GM23248 (cell line): ENCODE results near the gene NKX2-3. TPM values are rescaled to one million over a fixed set of nuclear protein-coding genes. Genes with fewer than 3 reads are reported as not detected.

ENCODE experiments used
- DNase-seq: peaks from one replicate; pipeline ENCODE4 v3.0.0-alpha.2; 2015
- H2AFZ ChIP-seq: fragments of 200-600 bp; sonication (generic); 2 replicates; pipeline ENCODE4 v1.6.1; 2016; ENCODE audit warnings: antibody characterized with exemption
- H3F3A ChIP-seq: fragments of 200-600 bp; sonication (generic); 2 replicates; pipeline ENCODE4 v1.6.1; 2016; ENCODE audit warnings: mild to moderate bottlenecking, antibody characterized with exemption, mixed run types; ENCODE audit not compliant: insufficient read depth
- H3K27ac ChIP-seq: fragments of 200-600 bp; sonication (generic); 2 replicates; pipeline ENCODE4 v1.5.1; 2016; ENCODE audit warnings: mild to moderate bottlenecking
- H3K27me3 ChIP-seq: fragments of 200-600 bp; sonication (generic); replicated peaks from 2 replicates; pipeline ENCODE4 v1.6.1; 2016; ENCODE audit warnings: mild to moderate bottlenecking; ENCODE audit not compliant: insufficient read depth
- H3K36me3 ChIP-seq: fragments of 200-600 bp; sonication (generic); 2 replicates; pipeline ENCODE4 v1.6.1; 2016; ENCODE audit warnings: low read depth, mild to moderate bottlenecking
- H3K4me1 ChIP-seq: fragments of 200-600 bp; sonication (generic); 2 replicates; pipeline ENCODE4 v1.6.1; 2016; ENCODE audit warnings: mild to moderate bottlenecking; ENCODE audit not compliant: insufficient read depth
- H3K4me2 ChIP-seq: fragments of 200-600 bp; sonication (generic); one replicate; pipeline ENCODE4 v1.6.1; 2016; ENCODE audit warnings: mild to moderate bottlenecking; ENCODE audit not compliant: unreplicated experiment
- H3K4me3 ChIP-seq: fragments of 200-600 bp; sonication (generic); 2 replicates; pipeline ENCODE4 v1.5.1; 2016; ENCODE audit warnings: mild to moderate bottlenecking
- H3K79me2 ChIP-seq: fragments of 200-600 bp; sonication (generic); 2 replicates; pipeline ENCODE4 v1.6.1; 2016; ENCODE audit warnings: mild to moderate bottlenecking; ENCODE audit not compliant: insufficient read depth
- H3K9ac ChIP-seq: fragments of 200-600 bp; sonication (generic); 2 replicates; pipeline ENCODE4 v1.6.1; 2016; ENCODE audit warnings: mild to moderate bottlenecking
- H3K9me2 ChIP-seq: fragments of 200-600 bp; sonication (generic); 2 replicates; pipeline ENCODE4 v1.6.1; 2016; ENCODE audit warnings: mixed run types, mild to moderate bottlenecking, moderate library complexity; ENCODE audit not compliant: insufficient read depth
- H3K9me3 ChIP-seq: fragments of 200-600 bp; sonication (generic); one replicate; pipeline ENCODE4 v1.6.1; 2017; ENCODE audit warnings: low read depth
- H4K20me1 ChIP-seq: fragments of 200-600 bp; sonication (generic); 2 replicates; pipeline ENCODE4 v1.6.0; 2016; ENCODE audit not compliant: insufficient read depth
- EZH2 ChIP-seq: fragments of 200-600 bp; sonication (generic); IDR thresholded peaks from 2 replicates; pipeline ENCODE4 v1.6.1; 2018; ENCODE audit warnings: antibody characterized with exemption, mild to moderate bottlenecking; ENCODE audit not compliant: insufficient read depth, poor library complexity, severe bottlenecking
- EZH2phosphoT487 ChIP-seq: fragments of 200-600 bp; sonication (generic); IDR thresholded peaks from 2 replicates; pipeline ENCODE4 v1.6.1; 2018; ENCODE audit warnings: antibody characterized with exemption, moderate library complexity, mild to moderate bottlenecking, low read depth; ENCODE audit not compliant: insufficient read depth
- WGBS, 2 experiments: methylation state at CpG; one replicate each; pipeline ENCODE4 v1.1.6; 2015 to 2017; ENCODE audit warnings: low lambda C conversion rate in 2 of 2, low coverage in 1 of 2; ENCODE audit errors: missing lambda C conversion rate in 2 of 2; 5-methylcytosine and 5-hydroxymethylcytosine counted together
- in situ Hi-C: fragments of 300-500 bp; cut with MboI; formaldehyde crosslinking; loops from 2 replicates; pipeline ENCODE4 v1.15.0; 2020
- polyA plus RNA-seq: library from polyadenylated mRNA; unstranded; fragments of >200 nt; fragmentation: Nextera tagmentation; extraction: Ambion mirVana; gene quantifications from 2 replicates; pipeline ENCODE4 v1.2.1, GENCODE V29; 2016
- total RNA-seq: library from RNA; depleted of rRNA; stranded (reverse); fragments of >200 nt; shearing (Covaris generic); gene quantifications from 2 replicates; pipeline ENCODE4 v1.2.3, GENCODE V29; 2014; rRNA removed

The NKX2-3 gene
- total RNA-seq, result not detected in 2 replicates
- polyA plus RNA-seq, result not detected in 2 replicates

DNA sequence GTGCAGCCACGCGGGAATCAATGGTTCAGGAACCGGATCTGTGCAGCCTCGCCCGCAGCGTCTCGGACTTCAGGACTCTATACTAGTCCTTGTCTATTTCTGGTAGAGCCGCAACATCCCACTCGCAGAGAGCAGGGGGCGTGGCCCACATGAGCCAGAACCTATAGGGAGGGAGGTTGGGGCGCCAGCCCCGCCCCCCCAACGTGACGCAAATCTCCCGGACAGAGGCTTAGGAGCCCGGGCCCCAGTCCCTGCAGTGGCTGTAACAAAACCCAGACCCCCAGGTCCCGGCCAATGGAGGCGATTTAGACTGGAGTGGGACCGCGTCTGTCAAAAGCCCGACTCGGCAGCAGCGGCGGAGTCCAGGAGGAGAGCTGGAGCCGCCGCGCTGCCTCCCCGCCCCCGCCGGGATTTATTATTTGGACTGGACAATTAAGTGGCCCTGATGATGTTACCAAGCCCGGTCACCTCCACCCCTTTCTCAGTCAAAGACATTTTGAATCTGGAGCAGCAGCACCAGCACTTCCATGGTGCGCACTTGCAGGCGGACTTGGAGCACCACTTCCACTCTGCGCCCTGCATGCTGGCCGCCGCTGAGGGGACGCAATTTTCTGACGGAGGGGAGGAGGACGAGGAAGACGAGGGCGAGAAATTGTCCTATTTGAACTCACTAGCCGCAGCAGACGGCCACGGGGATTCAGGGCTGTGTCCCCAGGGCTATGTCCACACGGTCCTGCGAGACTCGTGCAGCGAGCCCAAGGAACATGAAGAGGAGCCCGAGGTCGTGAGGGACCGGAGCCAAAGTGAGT lies at the start of gene NKX2-3:
Gene NKX2-3 (plus strand): TSS at position 256 of the 809 bp plus-strand sequence. CDS start 190 bp downstream, at position 446.
- H3K9me3 ChIP-seq, result no peaks in the 10 kb centered on the region
- WGBS, 2 experiments, result 6 to 8% methylated on average over 49 to 51 of the region's 51 CpGs
- no peak within 1 kb of the TSS for H3K27ac ChIP-seq
- 0 out of 2 replicates have a peak within 1 kb of the TSS, but pooled peaks have one; percentile 1 for H3K4me3 ChIP-seq
- H2AFZ ChIP-seq, result no peak within 1 kb of the TSS
- no peaks in the 10 kb centered on the region for H3K79me2 ChIP-seq
- H3K9ac ChIP-seq, result no peak within 1 kb of the TSS
- H3K9me2 ChIP-seq, result no peaks in the 10 kb centered on the region
- H3K4me1 ChIP-seq, result no peaks in the 10 kb centered on the region
- in situ Hi-C loops, result no loop called here
- peak; percentile 61 for DNase-seq
- H3K36me3 ChIP-seq, result no peaks in the 10 kb centered on the region
- peaks cover 95% of the 10 kb centered on the region for H3K27me3 ChIP-seq
- no peak for TF ChIP-seq EZH2
- peak; percentile 36; the same call in 1 of the 2 replicates for TF ChIP-seq EZH2phosphoT487
- H3F3A ChIP-seq, result no peaks in the 10 kb centered on the region
- H3K4me2 ChIP-seq, result peak within 1 kb of the TSS; percentile 1
- no peaks in the 10 kb centered on the region for H4K20me1 ChIP-seq

DNA sequence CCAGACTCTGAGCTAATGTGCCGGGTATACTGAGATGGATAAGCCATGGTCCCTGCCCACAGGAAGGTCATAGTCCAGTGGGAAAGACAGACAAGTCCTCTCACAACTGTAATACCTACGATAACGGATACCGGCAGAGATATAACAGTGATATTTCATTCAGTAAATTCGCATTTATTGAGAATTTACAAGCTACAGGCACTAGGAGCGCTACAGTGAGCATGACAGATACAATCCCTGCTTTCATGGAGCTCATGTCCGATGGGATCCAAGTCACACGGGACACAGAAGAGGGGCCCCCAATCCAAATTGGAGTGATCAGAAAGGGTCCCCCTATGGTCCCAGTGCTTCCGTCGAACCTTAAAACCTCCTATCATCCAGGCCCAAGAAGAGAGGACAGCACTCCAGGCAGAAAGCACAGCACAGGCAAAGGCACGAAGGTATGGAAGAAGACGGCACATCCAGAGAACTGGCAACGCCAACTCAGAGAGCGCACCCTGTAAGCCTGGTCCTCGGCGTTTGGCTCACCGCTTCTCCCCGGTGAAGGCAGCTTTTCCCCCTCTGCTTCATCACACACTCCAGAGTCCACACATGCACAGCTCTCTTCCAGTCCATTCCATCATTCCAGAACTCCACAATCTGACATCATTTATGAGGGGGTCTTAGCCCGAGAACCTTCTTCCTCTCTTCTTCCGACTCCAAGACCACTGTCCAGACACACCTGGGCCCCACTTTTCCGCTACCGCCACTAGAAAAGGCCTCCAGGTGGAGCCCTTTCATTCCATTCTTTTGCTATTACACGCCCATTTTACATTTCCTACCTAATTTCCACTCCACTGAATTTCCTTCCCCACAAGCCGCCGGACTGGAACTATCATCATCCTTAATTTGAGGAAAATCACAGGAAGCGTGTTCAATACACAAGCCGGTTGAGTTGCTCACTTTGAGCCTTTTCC lies 47.8 kb upstream of the NKX2-3 start:
- Histone ChIP-seq H3K36me3 (no peaks in the 10 kb centered on the region), H3F3A (no peaks in the 10 kb centered on the region), H2AFZ (no peak overlapping the region), H3K4me1 (no peaks in the 10 kb centered on the region), H3K9ac (no peak overlapping the region), H3K9me3 (no peaks in the 10 kb centered on the region), H3K79me2 (no peaks in the 10 kb centered on the region), H3K4me3 (no peak overlapping the region), H3K4me2 (no peak overlapping the region), H3K9me2 (no peaks in the 10 kb centered on the region), H3K27me3 (peaks cover 25% of the 10 kb centered on the region), H4K20me1 (no peaks in the 10 kb centered on the region), H3K27ac (no peak overlapping the region)
- WGBS, 2 experiments, result 64 to 66% methylated on average over 26 to 27 of the region's 27 CpGs
- no peak for DNase-seq
- TF ChIP-seq EZH2, result no peak
- no peak for TF ChIP-seq EZH2phosphoT487
- in situ Hi-C loops, result no loop called here

DNA sequence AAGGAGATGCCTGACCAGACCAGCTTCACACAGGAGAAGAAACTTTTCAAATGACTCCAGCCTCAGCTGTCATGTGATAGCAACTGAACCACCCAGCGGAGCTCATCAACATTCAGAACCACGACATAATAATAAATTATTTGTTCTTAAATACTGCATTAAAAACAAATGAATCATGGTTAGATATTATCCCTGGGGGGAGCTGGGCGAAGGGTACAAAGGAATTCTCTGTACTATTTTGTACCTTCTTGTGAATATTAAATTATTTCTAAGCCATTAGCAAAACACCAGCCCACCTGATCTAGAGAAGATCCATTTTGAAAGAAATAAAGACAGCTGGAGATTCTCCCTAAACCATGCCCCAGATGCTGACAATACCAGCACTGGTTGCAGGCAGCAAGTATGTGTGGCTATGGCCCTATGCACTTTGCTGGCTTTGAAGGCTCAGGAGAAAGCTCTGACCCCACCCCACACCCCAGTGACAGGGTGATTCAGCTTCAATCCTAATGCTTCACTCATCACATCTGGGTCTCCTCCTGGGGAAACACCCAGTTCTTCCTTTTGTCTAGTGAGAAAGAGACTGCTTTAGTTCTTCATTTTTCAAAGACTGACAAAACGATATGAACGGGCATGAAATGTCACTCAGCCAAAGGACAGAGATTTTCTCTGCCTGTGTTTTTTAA lies 45.5 kb upstream of the NKX2-3 start:
- WGBS, 2 experiments, result 31 to 32% methylated on average over 5 of the region's 5 CpGs
- H4K20me1 ChIP-seq, result no peaks in the 10 kb centered on the region
- TF ChIP-seq EZH2, result no peak

DNA sequence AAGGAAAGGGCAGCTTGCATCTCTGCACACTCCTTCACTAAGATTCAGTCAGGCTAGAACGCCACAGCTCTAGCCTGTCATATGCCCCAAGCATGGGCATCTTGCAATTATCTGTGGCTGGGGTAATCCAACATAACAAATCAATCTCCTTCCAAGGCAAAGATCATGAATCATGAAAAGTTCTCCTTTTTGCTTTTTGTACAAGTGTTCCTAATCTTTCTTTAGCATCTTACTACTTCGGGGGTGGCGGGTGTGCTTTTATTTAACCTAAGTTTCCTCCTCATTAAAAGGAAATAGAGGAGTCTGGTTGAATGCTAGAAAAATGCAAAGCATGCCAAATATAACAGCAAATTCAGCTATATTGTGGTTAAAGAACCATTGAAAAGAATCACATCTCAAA lies 43.5 kb upstream of the NKX2-3 start:
- WGBS, 2 experiments, result 51 to 52% methylated on average over 3 of the region's 3 CpGs
- Histone ChIP-seq H3K27me3 (peaks cover 34% of the 10 kb centered on the region), H3K36me3 (no peaks in the 10 kb centered on the region), H3K9me3 (no peaks in the 10 kb centered on the region), H3K27ac (no peak overlapping the region), H3K9ac (no peak overlapping the region), H3K9me2 (no peaks in the 10 kb centered on the region), H3K4me3 (no peak overlapping the region), H2AFZ (no peak overlapping the region), H3K79me2 (no peaks in the 10 kb centered on the region), H3K4me2 (no peak overlapping the region), H4K20me1 (no peaks in the 10 kb centered on the region), H3F3A (no peaks in the 10 kb centered on the region), H3K4me1 (no peaks in the 10 kb centered on the region)
- DNase-seq, result no peak
- in situ Hi-C loops, result no loop called here
- TF ChIP-seq EZH2 (no peak), EZH2phosphoT487 (no peak)

More for the DNA sequence above, 45.5 kb upstream of the NKX2-3 start:
- Histone ChIP-seq H3K4me2 (no peak overlapping the region), H3K27me3 (peaks cover 38% of the 10 kb centered on the region), H3F3A (no peaks in the 10 kb centered on the region), H3K27ac (no peak overlapping the region), H3K9ac (no peak overlapping the region), H3K9me3 (no peaks in the 10 kb centered on the region), H3K4me1 (no peaks in the 10 kb centered on the region), H3K4me3 (no peak overlapping the region), H3K79me2 (no peaks in the 10 kb centered on the region), H3K9me2 (no peaks in the 10 kb centered on the region), H3K36me3 (no peaks in the 10 kb centered on the region), H2AFZ (no peak overlapping the region)
- in situ Hi-C loops, result no loop called here
- DNase-seq, result no peak
